GM10847 (cell line): ENCODE measurements around the gene HAGHL.

ENCODE experiments used
- POLR2A ChIP-seq: IDR thresholded peaks from 2 replicates; pipeline ENCODE4 v1.6.1; 2011; ENCODE audit not compliant: insufficient read length; ENCODE audit errors: extremely low read depth

The HAGHL gene

DNA sequence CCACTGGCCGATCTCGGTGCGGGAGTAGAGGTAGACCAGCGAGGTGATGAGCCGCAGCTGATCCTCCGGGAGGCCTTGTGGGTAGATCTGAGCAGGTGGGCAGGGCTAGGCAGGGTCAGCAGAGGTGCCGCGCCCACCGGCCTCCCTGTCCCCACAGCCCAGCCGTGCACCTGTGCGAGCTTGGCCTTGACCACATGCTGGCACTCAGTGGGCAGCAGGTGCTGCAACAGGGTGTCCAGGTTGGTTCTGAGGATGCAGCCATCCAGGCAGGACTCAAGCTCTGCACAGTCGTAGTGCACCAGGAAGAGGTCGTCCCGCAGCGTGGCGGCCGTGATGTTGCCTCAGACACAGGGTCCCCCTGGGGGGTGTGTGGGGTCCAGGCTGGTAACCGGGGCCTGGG, 46.1 kb downstream of the HAGHL start:
- TF ChIP-seq POLR2A = no peak

DNA sequence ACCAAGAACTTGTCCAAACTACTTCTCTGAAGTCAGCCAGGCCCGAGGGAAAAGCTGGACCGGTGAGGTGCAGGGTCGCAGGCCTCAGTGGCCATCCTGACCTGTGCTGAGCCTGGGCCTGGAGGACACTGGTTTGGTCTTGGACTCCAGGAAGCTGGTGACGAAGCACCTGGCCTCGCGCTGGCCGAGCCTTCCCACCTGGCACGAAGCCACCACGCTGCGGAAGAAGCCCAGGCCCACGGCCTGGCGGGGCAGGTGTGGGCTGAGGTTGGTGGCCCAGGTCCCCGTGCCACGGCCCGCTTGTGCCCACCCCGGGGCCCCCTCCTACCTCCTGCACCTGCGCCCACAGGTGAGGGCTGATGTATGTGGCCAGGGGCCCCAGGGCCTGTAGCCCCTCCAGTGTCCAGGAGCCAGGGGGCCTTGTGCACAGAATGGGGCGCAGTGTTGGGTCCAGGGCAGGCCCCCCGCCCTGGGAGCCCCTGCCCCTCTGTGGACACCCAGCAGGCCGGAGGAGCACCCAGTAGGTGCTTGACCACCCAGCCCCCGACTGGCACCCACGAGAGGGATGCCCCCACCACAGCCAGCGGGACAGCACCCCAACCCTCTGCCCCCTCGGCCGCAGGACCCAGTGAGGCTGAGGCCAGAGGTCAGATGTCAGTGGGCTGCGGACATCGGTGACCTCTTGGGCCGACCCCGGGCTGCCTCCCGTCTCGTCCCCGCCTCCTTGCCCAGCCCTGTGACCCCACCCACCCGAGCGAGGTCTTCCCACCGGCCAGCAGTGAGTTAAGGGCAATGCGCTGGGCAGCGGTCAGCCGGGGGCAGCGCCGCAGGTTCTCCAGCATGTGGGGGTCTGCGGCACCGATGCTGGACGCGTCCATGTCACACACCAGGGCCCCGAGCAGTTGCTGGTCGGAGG, 47.4 kb downstream of the HAGHL start:
- TF ChIP-seq POLR2A = no peak

DNA sequence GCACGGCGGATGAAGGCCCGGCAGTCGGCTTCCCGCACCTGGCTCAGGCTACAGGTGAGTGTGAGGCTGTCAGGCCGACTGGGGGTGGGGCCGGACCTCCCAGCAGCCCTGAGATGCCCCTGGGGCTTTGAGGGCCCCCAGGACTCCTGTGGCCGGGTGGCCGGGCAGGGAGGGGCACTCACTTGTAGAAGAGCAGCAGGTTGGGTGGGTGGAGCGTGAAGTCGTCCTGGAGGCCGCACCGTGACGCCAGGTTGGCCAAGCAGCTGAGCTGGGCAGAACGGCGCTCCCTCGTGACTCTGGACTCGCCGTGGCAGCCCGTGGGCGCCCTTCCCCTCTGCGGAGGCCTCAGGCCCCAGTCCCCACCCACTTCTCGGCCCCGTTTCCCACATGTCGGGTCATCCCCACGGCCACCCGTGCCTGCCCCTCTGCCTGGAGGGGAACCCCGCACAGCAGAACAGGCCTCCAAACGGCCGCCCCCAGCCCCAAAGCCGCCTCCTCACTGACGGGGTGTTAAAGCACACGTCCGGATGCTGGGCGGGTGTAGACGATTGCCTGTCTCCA, 48.4 kb downstream of the HAGHL start:
- no peak for TF ChIP-seq POLR2A

- no peak for TF ChIP-seq POLR2A
These were observed 49.9 kb downstream of the HAGHL start for GRCh38 chr16:776824-777223.

- no peak for TF ChIP-seq POLR2A
These were observed 50.9 kb downstream of the HAGHL start for GRCh38 chr16:777826-778225.

GRCh38 chr16:778447-778846, 51.5 kb downstream of the HAGHL start:
- TF ChIP-seq POLR2A = no peak

DNA sequence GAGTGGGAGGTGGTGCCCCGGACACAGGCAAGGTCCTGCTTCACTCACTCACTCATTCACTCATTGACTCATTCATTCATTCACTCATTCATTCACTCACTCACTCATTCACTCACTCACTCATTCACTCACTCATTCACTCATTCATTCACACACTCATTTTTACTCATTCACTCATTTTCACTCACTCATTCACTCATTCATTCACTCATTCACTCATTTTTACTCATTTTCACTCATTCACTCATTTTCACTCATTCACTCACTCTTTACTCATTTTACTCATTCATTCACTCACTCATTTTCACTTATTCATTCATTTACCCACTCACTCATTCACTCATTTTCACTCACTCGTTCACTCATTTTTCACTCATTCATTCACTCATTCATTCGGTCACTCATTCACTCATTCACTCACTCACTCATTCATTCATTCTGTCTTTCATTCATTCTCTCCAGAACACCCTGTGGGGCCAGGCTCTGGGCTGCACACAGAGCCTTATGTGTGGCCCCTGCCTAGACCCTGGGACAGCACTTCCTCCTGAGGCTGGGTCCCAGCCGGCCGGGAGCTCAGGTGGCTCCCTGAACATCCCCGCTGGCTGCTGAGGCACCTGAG, 52.1 kb downstream of the HAGHL start:
- no peak for TF ChIP-seq POLR2A
